ENCODE data around the gene PTPRS. TPM values are rescaled to one million over a fixed set of nuclear protein-coding genes. Genes with fewer than 3 reads are reported as not detected.

Gene PTPRS
- 28.8 and 58.5 TPM in 2 replicates for total RNA-seq

DNA sequence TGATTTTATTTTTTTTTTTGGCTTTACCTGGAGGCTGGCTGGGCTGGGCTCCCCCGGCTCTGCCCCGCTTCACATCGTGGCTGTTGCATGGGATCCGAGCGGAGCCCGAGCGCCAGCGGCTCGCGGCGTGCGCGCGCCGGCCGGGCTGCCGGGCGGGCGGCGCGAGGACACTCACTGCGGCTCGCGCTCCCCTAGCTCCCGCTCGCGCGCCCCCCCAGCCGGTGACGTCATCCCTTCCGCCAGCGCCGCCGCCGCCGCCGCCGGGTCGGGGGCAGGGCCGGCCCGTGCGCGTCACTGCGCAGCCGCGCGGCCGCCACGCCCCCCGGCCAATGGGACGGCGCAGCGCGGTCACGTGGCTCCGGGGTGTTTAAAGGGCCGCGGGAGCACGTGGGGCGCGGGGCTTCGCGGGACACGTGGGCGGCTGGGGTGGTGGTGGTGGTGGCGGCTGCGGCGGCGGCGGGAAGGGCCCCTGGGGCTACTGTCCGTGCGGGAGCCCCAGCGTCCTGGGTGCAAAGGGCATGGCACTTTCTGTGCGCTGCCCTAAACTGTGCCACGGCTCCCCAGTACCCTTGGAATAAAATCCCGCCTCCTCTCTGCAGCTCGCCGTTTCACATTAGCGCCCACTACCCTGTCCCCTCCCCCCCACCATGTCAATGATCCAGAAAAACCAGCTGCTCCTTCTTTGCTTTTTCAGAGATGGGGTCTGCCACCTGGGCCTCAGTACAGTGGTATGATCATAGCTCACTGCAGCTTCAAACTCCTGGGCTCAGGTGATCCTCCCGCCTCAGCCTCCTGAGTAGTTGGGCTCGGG is at the start of gene PTPRS:
PTPRS (minus strand) TSS at position 176 of the 811 bp plus-strand sequence. CDS start 54,672 bp downstream, outside the sequence.

Other genes with a start within 250 kb of the PTPRS start
- gene ZNRF4, start 114.6 kb upstream of the PTPRS start, total RNA-seq, result not detected in 2 replicates
- 0.29 TPM in 1 of 2 replicates, not detected in the other for gene TINCR, start 227.1 kb upstream of the PTPRS start, total RNA-seq